ENCODE measurements around the gene ZPBP.

ZPBP gene

GRCh38 chr7:50037086-50037485 is 56.0 kb downstream of the ZPBP start:
- DNase-seq = no peak

- no peak for DNase-seq
Observed at GRCh38 chr7:50022991-50023390, 70.1 kb downstream of the ZPBP start.

- no peak for DNase-seq
Observed at GRCh38 chr7:50022451-50022850, 70.6 kb downstream of the ZPBP start.

- DNase-seq = no peak
Observed at GRCh38 chr7:49995681-49996080, 97.4 kb downstream of the ZPBP start.

- no peak for DNase-seq
Observed at GRCh38 chr7:49986191-49986590, 106.9 kb downstream of the ZPBP start.

GRCh38 chr7:49980465-49980864 is 112.6 kb downstream of the ZPBP start:
- DNase-seq = peak; percentile 9

GRCh38 chr7:49976238-49976637 is 116.8 kb downstream of the ZPBP start:
- DNase-seq = no peak

- DNase-seq = no peak
Observed at GRCh38 chr7:49974035-49974434, 119.0 kb downstream of the ZPBP start.

- no peak for DNase-seq
Observed at GRCh38 chr7:49937608-49938007, 155.4 kb downstream of the ZPBP start.

GRCh38 chr7:49931627-49932026 is 161.4 kb downstream of the ZPBP start:
- DNase-seq = no peak

GRCh38 chr7:49928787-49929186 is 164.3 kb downstream of the ZPBP start:
- no peak for DNase-seq

- DNase-seq = no peak
Observed at GRCh38 chr7:49927631-49928030, 165.4 kb downstream of the ZPBP start.

GRCh38 chr7:49926720-49927119 is 166.3 kb downstream of the ZPBP start:
- no peak for DNase-seq

GRCh38 chr7:49911909-49912308 is 181.1 kb downstream of the ZPBP start:
- no peak for DNase-seq

GRCh38 chr7:49894543-49894942 is 198.5 kb downstream of the ZPBP start:
- no peak for DNase-seq

GRCh38 chr7:49893131-49893530 is 199.9 kb downstream of the ZPBP start:
- no peak for DNase-seq

- DNase-seq = no peak
Observed at GRCh38 chr7:49892481-49892880, 200.6 kb downstream of the ZPBP start.

All from RPMI8226 (cell line).